GM23248 (cell line): ENCODE measurements around the gene CD9.

Source experiments
- EZH2 ChIP-seq: fragments of 200-600 bp; sonication (generic); IDR thresholded peaks from 2 replicates; pipeline ENCODE4 v1.6.1; 2018; ENCODE audit warnings: antibody characterized with exemption, mild to moderate bottlenecking; ENCODE audit not compliant: insufficient read depth, poor library complexity, severe bottlenecking
- EZH2phosphoT487 ChIP-seq: fragments of 200-600 bp; sonication (generic); IDR thresholded peaks from 2 replicates; pipeline ENCODE4 v1.6.1; 2018; ENCODE audit warnings: antibody characterized with exemption, moderate library complexity, mild to moderate bottlenecking, low read depth; ENCODE audit not compliant: insufficient read depth

DNA sequence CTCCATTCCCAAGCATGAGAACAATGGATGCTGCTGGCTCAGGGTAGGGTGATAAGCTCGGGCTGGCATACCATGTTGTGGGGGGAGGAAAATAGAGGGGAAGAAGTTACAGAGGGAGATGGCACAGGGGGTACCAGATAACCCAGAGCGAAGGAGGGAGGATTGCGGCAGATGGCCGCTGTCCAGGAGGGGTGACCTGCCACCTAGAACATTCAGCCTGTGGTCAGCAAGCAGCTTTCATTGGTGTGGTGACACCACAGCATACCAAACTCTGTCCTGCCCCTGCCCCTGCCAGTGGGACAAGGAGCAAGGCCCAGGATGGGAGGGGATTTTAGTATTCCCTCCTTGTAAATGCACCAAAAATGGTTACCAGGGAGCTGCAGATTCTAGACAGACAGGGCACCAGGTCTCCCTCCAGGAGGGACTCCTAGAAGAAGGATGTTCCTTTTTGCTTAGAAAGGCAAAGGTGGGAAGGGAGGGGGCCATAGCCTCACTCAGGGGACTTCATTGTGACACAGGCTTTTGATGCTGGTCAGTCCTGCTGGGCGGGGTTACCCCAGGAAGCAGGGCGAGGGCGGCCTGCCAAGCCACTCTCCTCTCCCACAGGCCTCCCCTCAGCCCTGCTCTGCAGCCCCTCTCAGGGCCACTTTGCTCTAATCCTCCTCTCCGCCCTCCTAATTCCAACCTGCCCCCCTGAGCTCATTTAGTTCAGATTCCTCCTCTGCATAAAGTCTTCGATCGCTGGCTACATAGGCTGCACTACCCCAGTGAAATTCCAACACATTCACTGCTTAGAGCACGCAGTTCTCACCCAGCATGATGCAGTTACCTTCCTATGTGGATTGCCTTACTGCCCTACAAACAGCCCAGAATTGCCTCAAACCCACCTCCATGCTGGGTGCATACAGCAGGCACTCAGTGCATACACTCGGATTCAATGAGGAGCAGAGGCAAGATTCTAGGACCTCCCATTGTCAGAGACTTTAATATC is 74.3 kb downstream of the CD9 start:
- TF ChIP-seq EZH2 (no peak), EZH2phosphoT487 (no peak)
